ENCODE results near the gene TMEM163. TPM values are rescaled to one million over a fixed set of nuclear protein-coding genes. Genes with fewer than 3 reads are reported as not detected.
A peak's percentile ranks its signal among the peaks of the same experiment; 100 is the strongest.

TMEM163 gene
- total and polyA plus RNA-seq, 2 donors (not counting 3 experiments of a cell fraction or from before 2014, with no cell fraction given), result 1.0 to 2.8 TPM

DNA sequence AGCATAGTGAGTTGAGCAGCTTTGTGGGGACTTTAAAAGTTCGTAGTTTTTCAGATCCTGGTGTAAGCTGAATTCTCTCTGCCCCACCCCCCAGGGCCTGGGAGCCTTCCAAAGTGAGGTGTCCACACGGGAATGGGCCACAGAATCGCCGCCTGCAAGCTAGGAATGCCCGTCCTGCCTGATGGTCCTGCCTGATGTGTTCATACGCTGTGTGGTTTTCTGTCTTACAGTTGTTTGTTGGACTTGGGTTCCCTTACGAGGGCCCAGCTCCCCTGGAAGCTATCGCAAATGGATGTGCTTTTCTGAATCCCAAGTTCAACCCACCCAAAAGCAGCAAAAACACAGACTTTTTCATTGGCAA lies 306.2 kb downstream of the TMEM163 start:
- Histone ChIP-seq H3K4me3 (replicated peaks in 1 of 3; ENCODE audit: insufficient read depth in 1 of 3, low read depth in 1 of 3, low read length in 3 of 3) (no peak overlapping the region), H3K27me3 (ENCODE audit: control insufficient read depth in 2 of 2, insufficient read depth in 2 of 2, low read length in 2 of 2) (no peaks in the 10 kb centered on the region), H3K9me1 (replicated peaks; ENCODE audit: control insufficient read depth, extremely low read depth, insufficient read depth, low read length) (no peaks in the 10 kb centered on the region), H4K20me1 (replicated peaks; ENCODE audit: control insufficient read depth, extremely low read depth, insufficient read depth, low read length) (no peaks in the 10 kb centered on the region), H3K27ac (ENCODE audit: insufficient read depth, low read depth, low read length) (no peak overlapping the region), H3K79me2 (ENCODE audit: control insufficient read depth, insufficient read depth, low read length) (no peaks in the 10 kb centered on the region), H2AFZ (ENCODE audit: low read depth, low read length) (no peak overlapping the region), H3K4me2 (ENCODE audit: insufficient read depth, low read length) (no peak overlapping the region), H3K9ac (replicated peaks; ENCODE audit: extremely low read depth, insufficient read depth, low read length) (no peak overlapping the region), H3K9me3 (replicated peaks; ENCODE audit: control insufficient read depth, insufficient read depth, low read length) (no peaks in the 10 kb centered on the region), H3K36me3 (ENCODE audit: control insufficient read depth in 2 of 2, extremely low read depth in 1 of 2, insufficient read depth in 2 of 2, low read length in 2 of 2) (peaks cover 0 to 2% of the 10 kb centered on the region in 2 experiments), H3K4me1 (ENCODE audit: control insufficient read depth, extremely low read depth, insufficient read depth, low read length) (peaks cover 43% of the 10 kb centered on the region)
- no peak for TF ChIP-seq POLR2A (IDR thresholded peaks at IDR 0.05; ENCODE audit: low read depth, low read length)
- TF ChIP-seq, protein P1, sequence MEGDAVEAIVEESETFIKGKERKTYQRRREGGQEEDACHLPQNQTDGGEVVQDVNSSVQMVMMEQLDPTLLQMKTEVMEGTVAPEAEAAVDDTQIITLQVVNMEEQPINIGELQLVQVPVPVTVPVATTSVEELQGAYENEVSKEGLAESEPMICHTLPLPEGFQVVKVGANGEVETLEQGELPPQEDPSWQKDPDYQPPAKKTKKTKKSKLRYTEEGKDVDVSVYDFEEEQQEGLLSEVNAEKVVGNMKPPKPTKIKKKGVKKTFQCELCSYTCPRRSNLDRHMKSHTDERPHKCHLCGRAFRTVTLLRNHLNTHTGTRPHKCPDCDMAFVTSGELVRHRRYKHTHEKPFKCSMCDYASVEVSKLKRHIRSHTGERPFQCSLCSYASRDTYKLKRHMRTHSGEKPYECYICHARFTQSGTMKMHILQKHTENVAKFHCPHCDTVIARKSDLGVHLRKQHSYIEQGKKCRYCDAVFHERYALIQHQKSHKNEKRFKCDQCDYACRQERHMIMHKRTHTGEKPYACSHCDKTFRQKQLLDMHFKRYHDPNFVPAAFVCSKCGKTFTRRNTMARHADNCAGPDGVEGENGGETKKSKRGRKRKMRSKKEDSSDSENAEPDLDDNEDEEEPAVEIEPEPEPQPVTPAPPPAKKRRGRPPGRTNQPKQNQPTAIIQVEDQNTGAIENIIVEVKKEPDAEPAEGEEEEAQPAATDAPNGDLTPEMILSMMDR (IDR thresholded peaks at IDR 0.05; ENCODE audit: extremely low read depth in 1 of 2, insufficient read depth in 1 of 2, low read depth in 1 of 2, low read length in 2 of 2), result no peak
- dilution Hi-C loops (cut with MboI; ENCODE audit: extremely low pct_ligation_motif_present, low sequenced_read_pairs), result no loop called here
- no peak for FAIRE-seq
- intact Hi-C loops (cut with micrococcal nuclease), result loop anchor here (1.0 to 5.0 kb wide), 9 partner anchors 34 to 526 kb away; no protein-coding TSS in a partner anchor
- POLR2A ChIA-PET, result interaction anchor here (1.1 kb wide), 1 partner anchor 294 kb away, joined by 4 read pairs; no protein-coding TSS in a partner anchor
- BruUV-seq (replicated peaks), result no TSS peak
- CTCF ChIA-PET, result interaction anchor here (0.9 to 6.7 kb wide), 40 partner anchors 8 to 527 kb away, joined by 3 to 204 read pairs (median 6); partner anchors contain the start of gene MGAT5
- DNase-seq (ENCODE audit: low read depth, low spot score), result no peak

DNA sequence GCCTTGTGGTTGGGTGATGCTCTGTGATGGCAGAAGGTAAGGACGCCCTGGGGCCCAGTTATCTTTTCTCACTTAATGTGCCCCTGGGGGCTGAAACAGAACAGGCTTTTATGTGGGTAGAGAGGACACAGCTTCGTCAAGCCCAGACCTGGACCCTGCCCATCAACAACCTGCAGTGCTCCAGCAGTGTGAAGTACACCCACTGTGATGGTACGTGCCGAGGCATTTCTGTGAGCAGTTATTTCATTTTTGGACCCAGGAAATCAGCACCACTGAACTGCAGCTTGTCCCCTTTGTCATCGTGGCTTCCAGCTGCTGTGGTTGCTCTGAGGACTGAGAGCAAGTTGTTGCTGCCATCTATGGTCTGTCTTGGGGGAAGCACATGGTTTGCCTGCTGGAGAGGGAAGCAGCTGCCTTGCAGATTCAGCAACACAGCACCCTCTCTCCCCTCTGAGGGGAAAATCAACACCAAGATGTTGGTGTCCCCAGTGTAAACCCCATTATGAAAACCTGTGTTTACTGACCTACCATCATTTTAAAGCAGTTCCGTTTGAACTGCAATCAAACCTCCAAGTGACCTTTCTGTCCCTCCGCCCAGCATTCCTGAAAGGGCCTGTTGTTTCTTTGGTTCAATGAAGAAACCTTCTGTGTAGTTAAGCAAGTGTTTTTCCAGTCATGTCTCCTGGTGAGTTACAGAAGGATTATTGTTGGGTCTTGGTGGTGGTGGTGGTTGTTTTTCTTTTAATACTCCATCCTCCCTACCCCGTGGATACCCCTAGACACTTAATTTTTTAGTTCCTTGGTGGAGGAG lies 306.8 kb downstream of the TMEM163 start:
- FAIRE-seq (peak; percentile 84), DNase-seq (ENCODE audit: low read depth, low spot score) (peak; percentile 73)
- Histone ChIP-seq H3K4me3 (replicated peaks in 1 of 3; ENCODE audit: insufficient read depth in 1 of 3, low read depth in 1 of 3, low read length in 3 of 3) (no peak overlapping the region), H3K27me3 (ENCODE audit: control insufficient read depth in 2 of 2, insufficient read depth in 2 of 2, low read length in 2 of 2) (no peaks in the 10 kb centered on the region), H2AFZ (ENCODE audit: low read depth, low read length) (no peak overlapping the region), H3K4me2 (ENCODE audit: insufficient read depth, low read length) (no peak overlapping the region), H4K20me1 (replicated peaks; ENCODE audit: control insufficient read depth, extremely low read depth, insufficient read depth, low read length) (no peaks in the 10 kb centered on the region), H3K9ac (replicated peaks; ENCODE audit: extremely low read depth, insufficient read depth, low read length) (no peak overlapping the region), H3K9me3 (replicated peaks; ENCODE audit: control insufficient read depth, insufficient read depth, low read length) (no peaks in the 10 kb centered on the region), H3K4me1 (ENCODE audit: control insufficient read depth, extremely low read depth, insufficient read depth, low read length) (peaks cover 45% of the 10 kb centered on the region), H3K36me3 (ENCODE audit: control insufficient read depth in 2 of 2, extremely low read depth in 1 of 2, insufficient read depth in 2 of 2, low read length in 2 of 2) (peaks cover 0 to 2% of the 10 kb centered on the region in 2 experiments), H3K27ac (ENCODE audit: insufficient read depth, low read depth, low read length) (peak overlapping the region; percentile 56), H3K9me1 (replicated peaks; ENCODE audit: control insufficient read depth, extremely low read depth, insufficient read depth, low read length) (no peaks in the 10 kb centered on the region), H3K79me2 (ENCODE audit: control insufficient read depth, insufficient read depth, low read length) (no peaks in the 10 kb centered on the region)
- no TSS peak for BruUV-seq (replicated peaks)
- ChIA-PET POLR2A (interaction anchor here (1.0 to 1.1 kb wide), 2 partner anchors 14 to 294 kb away, joined by 4 to 5 read pairs; no protein-coding TSS in a partner anchor), CTCF (interaction anchor here (0.6 to 6.7 kb wide), 48 partner anchors 8 to 527 kb away, joined by 3 to 204 read pairs (median 6); partner anchors contain the start of gene MGAT5)
- intact Hi-C loops (cut with micrococcal nuclease) (loop anchor here (1.0 to 5.0 kb wide), 9 partner anchors 34 to 526 kb away; no protein-coding TSS in a partner anchor), dilution Hi-C loops (cut with MboI; ENCODE audit: extremely low pct_ligation_motif_present, low sequenced_read_pairs) (no loop called here)
- TF ChIP-seq, protein P2, sequence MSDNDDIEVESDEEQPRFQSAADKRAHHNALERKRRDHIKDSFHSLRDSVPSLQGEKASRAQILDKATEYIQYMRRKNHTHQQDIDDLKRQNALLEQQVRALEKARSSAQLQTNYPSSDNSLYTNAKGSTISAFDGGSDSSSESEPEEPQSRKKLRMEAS (IDR thresholded peaks at IDR 0.05; ENCODE audit: insufficient read depth, insufficient read length), result peak; percentile 90
- TF ChIP-seq MYC (IDR thresholded peaks at IDR 0.05; ENCODE audit: low read depth, low read length) (peak; percentile 83), EZH2 (IDR thresholded peaks at IDR 0.05; ENCODE audit: borderline replicate concordance, low read depth, low read length, severe bottlenecking) (no peak)
- TF ChIP-seq, protein P1 (IDR thresholded peaks at IDR 0.05; ENCODE audit: extremely low read depth in 1 of 2, insufficient read depth in 1 of 2, low read depth in 1 of 2, low read length in 2 of 2), result peak; percentile 61 to 77
